NK-92 (cell line): ENCODE results near the gene MUTYH.

Experiments used
- DNase-seq: peaks from one replicate; lab custom pipeline; 2025; ENCODE audit not compliant: unreplicated experiment; lab: John Stamatoyannopoulos, UW

Gene MUTYH

DNA sequence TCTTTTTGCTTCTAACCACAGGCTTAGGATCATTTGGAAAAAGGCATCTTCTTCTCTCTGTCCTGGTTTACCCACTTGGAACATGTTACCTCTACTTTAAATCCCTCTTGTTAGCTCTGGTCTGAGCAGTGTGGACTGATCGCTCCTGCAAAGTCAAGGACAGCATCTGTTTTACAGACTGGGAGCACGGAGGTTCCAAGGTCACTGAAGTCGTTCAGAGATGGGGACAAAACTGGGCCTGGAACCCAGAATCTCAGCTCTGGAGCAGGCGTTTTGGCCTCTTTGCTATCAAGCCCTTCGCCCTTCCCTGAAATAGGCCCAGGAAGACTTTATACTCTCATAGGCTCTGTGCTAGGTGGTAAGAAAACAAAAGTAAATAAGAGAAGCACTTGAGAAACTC is 11.3 kb upstream of the MUTYH start:
- DNase-seq, result no peak

DNA sequence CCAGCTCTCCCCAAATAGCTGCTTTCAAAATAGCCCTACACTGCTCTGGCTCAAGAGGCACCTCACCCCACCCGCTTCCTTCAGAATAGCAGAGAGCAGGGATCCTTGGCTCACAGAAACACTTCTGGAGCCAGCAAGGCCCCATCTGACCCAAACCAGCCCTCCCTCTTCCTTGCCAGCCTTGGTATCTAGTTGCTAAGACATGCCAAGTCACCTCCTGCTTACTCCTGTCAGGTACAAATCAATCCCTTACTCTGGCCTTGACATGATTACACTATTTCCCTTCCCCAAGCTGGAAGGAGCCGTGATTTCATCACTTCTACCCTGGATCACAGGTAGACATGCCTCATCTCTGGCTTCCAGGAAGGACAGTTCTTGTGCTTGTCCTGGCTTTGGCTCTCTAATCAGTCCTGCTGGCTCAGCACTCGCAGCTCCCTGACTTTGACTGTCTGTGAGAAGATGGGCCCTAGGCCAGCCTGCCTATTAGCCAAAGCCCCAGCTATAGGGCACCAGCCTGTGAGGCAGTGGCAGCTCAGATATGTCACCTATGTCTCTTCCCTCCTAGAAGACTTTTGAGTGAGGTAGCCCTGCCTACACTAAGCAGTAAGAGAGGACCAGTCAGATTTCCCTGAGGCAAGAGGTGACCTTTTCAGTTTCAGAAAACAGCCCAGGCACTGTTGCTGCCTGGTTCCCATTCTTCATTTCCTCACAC is 8.9 kb upstream of the MUTYH start:
- DNase-seq, result no peak

DNA sequence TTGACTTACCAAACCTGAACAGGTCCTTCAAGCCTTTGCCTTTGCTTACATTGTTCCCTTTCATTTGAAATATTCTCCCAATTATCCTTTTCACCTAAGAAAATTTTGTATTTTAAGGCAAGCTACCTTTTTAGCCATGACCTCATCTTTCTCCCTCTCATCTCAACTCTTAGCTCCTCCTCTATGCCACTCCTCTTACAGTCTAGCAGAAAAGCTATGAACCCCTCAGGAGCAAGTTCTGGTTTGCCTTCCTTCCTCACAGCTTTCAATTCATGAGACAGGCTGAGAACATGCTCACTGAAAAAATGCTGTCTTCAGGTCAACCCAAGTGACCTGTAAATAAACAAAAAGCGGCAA is 8.3 kb upstream of the MUTYH start:
- DNase-seq, result no peak

DNA sequence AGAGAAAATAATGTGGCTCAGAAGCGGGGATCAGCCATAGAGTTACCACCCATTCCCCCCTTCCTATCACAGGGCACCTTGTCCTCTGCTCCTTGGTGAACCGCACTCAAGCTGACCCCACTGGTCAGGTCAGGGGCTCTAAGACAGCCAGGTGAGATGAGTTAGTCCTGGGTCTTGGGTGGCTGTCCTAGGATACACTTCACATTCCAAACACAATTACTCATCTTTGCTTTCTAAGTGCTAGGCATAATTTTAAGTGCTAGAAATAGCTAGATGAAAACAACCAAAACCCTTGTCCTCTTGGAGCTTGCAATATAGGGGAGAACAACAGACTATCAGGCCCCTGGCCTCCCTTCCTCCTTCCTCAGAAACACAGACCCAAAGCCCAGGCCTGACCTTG is 7.8 kb upstream of the MUTYH start:
- no peak for DNase-seq

DNA sequence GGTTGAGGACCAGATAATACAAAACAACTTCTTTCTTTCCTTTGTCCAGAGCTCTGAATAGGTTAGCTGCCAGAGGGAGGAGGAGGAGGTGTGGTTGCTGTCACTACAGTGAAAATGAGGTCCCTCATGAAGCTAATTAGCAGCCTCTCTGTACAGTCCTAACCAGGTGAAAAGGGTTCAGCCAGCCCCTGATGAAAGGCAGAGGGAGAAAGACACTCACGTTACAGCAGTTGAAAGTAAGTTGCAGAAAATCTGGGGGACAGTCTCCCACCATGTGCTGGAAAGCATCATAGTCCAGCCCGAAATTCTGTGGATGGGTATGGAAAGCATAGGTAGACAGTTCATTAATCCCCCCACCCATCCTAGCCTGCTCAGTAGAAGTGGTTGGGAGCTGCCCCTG is 6.2 kb upstream of the MUTYH start:
- no peak for DNase-seq

DNA sequence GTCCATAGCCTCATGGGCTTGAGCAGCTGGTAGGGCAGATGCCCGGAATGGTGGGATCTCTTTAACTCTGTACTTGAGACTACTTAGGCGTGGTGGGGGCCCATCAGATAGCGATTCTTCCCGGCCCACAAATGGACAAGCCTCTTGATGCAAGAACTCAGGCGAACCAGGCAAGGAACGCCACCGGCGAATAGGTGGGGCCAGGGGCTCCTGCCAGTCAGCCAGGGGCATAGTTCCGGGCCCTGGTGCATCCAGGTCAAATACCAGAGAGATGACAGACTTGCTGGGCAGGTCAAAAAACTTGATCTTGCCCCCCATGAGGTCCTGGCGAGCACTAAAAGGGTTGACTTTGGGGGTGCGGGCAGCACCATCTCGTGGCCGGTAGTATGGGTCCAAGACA is 4.8 kb upstream of the MUTYH start:
- DNase-seq, result no peak

DNA sequence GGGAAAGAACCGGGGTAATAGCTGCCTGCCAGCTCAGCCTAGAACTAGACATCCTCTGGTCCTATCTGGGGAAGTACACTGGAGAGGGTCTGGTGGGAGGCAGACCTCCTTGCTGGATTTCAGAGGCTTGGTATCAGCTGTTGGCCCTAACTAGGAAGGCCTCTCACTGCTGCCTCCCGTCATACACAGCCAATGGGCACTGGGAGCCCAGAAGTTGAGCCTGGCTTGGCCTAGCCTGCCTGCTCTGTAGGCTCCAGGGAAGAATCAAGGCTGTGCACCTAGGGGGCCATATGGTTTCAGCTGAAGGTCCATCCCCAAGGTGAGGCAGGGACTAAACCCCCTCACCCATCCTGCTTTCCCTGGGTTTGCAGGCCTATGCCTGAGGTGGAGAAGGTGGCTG is 4.3 kb upstream of the MUTYH start:
- DNase-seq, result no peak

DNA sequence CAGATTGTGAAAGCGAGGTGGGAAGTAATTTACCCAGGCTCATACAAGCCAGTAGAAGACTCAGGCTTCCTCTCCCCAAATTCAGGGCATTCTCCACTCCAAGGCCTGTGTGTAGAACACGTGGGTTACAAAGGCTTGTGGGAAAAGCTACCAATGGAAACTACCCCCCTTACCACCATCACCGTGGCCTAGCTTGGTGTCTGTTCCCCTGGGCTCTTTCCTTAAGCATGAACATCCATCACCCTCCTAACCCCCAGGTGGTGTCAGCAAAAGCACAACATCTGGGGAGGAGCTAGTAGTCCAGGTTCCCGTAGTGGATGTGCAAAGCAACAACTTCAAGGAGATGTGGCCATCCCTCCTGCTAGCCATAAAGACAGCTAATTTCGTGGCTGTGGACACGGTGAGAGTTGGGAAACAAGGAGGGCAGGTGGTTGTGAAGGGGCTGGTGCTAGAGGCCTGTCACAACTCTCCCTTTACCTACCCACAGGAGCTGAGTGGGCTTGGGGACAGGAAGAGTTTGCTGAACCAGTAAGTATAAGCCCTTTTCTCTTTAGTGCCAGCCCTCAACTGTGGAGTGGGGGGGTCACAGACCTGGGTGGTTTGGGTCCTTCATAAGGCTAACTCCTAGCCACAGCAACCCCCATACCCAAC is 701 bp upstream of the MUTYH start:
- DNase-seq, result no peak

DNA sequence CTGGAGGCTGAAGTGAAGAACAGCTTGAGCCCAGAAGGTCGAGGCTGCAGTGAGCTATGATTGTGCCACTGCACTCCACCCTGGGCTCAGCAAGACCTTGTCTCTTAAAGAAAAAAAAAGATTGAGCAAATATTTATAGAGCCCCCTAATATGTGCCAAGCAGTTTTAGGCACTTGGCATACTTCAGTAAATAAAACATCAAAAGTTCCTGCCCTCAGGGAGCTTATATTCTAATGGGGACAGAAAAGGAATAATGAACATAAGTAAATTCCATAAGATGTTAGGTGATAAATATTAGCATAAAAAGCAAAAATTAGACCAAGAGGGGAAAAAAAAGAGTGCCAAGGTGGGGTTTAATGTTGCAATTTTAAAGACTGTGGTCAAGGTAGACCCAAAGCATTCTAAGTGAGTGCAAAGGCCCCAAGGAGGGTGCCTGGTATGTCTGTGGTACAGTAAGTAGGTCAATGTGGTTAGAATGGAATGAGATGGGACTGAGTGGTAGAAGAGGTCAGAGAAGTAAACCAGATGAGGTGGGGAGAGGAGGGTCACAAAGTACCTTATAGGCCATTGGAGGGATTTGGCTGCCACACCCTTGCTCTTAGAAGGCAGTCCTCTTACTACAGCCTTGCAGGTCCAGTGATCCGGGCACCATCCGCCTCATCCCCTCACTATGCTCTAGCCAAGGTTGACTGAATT is 2.5 kb downstream of the MUTYH start:
- DNase-seq, result no peak

DNA sequence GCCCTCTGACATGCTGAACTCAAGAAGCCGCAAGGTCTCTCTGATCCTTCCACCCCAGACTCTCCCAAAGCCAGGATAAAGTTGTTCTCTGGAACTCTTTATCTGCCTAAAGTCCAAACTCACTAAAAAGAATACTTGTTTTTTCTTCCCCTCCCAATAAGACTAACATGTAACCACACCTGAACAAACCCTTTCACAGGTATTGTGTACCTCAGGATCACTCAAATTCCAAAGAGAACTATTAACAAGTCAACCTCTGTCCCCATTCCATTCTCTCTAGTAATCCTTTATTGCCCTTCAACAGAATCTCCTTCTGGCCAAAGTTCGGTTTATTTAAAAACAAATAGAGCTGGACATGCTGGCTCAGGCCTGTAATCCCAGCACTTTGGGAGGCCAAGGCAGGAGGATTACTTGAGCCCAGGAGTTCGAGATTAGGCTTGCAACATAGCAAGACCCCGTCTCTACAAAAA is 4.3 kb downstream of the MUTYH start:
- no peak for DNase-seq

DNA sequence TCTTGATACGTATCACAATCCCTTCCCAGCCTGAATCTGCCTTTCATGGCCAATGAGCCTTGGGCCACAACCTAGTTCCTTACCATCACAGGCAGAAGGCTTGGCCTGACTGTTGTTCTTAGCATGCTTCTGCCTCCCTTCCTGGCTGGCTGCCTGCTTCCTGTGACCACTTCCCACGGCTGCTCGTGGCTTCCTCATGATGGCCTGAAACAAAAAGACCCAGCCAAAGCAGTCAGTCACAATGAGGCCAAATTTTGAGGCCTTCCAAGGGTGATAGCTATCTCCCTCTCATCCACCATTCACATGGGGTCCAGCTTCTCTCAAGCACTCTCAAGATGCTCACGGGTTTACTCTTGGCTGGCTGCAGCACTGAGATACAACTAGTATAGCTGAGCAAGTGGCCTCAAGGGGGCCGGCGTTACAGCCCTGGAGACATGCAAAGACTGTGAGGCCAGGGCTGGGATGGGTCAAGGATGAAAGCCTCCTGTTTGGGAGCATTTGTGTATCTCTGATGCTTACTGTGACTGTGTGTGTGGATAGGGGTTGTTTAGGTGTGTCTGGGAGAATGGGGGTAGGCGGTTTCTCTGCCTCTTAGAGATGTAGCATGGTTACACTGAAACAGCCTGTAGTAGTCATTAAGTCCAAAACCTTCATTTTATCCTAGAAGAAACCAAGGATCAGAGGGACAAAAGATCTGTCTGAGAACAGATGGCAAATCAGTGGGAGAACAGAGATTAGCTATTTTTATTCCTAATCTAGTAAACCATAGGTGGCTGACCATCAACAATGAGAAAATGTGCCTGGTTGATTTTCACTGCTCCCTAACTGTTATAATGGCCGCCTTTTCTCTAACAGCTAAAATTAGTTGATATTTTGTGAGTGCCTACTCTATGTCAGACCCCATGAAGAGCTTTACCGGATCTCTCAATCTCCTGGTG is 5.7 kb downstream of the MUTYH start:
- no peak for DNase-seq

DNA sequence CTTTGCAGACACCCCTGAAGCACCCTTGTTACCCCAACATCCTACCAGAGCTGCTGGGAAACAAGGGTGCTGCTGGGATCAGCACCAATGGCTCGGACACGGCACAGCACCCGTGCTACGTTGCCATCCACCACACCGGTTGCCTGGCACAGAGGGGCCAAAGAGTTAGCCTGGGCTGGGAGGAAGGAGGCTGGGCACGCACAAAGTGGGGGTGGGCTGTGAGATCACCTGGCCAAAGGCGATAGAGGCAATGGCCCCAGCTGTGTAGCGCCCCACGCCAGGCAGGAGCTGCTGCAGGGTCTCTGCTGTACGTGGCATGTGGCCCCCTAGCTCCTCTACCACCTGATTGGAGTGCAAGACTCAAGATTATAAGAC is 7.9 kb downstream of the MUTYH start:
- no peak for DNase-seq

DNA sequence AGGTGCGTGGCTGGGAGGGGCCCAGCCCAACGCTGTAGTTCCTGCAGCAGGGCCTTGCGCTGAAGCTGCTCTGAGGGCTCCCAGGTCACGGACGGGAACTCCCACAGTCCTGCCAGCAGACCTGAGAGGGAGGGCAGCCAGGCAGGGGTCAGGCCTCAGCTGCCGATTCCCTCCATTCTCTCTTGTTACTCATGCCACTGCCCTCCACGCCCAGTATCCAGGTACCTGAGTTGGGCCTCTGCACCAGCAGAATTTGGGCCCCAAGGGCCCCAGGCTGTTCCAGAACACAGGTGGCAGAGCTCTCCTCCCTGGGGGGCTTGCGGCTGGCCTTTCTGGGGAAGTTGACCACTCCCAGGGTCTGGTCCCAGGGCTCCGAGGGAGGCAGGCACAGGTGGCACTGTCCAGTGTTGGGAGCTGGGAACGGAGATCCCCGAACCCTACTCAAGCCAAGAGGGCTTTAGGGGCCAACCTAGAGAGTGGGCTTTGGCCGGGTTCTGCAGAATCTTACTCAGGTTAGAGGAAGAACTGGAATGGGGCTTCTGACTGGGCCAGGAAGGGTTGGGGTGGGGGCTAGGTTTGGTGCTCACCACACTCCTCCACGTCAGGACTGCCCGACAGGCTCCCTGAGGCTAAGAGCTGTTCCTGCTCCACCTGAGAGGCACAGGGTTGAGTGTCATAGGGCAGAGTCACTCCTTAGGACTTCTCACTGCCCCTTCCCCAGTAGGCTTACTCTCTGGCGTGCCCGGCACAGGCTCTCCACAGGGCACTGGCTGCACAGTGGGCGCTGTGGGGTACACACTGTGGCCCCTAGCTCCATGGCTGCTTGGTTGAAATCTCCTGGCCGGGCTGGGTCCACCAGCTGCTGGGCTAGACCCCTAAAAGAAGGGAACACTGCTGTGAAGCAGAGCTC is 8.5 kb downstream of the MUTYH start:
- DNase-seq, result no peak

DNA sequence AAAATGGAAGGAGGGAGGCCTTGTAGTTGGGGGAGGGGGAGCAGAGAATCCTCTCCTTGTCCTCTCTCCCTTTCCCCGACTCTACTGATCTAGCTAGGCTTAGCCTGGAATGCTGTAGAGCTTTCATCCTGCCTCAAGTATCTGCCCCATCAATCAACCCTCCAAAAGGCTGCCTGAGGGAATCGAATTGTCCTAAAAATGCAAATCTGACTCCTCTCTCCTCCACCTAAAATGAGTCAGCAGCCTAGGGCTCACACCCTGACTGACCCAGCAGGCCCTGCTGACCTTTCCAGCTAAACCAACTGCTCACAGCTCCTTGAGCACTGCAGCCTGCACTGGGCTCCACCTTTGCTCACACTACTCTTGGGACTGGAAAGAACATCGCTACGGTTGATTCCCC is 10.8 kb downstream of the MUTYH start:
- no peak for DNase-seq

DNA sequence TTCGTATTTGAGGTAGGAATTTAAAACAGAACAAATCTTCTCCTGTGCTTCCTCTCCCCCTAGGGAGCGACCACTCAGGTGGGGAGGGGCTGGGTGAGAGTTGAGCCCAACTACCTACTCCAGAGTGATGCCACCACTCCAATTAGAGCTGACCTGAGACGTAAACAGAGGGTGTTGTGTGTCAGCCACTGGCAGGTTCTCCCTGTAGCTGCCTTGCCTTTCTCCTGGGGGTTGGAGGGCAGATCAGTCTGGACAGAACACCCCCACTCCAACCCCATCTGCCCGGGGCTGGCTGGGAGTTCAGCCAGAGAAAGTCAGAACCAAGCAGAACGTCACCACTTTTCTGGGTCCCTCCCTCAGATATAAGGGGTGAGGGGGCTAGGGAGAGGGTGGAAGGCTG is 11.6 kb downstream of the MUTYH start:
- no peak for DNase-seq

DNA sequence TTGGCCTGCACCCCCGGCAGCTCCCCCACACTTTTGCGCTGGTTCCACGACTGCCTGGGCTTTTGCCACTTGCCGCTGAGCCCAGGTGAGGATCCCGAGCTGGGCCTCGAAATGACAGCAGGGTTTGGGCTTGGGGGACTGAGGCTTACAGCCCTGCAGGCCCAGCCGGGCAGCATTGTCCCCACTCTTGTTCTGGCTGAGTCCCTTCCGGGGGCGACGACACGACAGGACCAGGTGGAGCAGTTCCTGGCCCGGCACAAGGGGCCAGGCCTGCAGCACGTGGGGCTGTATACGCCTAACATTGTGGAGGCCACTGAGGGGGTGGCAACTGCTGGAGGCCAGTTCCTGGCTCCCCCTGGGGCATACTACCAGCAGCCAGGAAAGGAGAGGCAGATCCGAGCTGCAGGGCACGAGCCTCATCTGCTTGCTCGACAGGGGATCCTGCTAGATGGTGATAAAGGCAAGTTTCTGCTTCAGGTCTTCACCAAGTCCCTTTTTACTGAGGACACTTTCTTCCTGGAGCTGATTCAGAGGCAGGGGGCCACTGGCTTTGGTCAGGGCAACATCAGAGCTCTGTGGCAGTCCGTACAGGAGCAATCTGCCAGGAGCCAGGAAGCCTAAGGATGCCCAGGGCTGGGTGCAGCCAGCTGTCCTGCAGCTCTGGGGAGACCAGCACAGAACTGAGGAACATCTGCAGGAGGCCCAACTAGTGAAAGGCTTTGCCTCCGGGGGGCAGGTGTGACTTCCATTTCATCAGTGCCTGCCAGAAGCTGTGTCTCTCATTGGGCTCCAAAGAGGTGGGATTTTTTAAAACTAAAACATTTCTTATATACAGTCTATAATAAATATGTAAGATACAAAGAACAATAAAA is 12.4 kb downstream of the MUTYH start:
- DNase-seq, result no peak

DNA sequence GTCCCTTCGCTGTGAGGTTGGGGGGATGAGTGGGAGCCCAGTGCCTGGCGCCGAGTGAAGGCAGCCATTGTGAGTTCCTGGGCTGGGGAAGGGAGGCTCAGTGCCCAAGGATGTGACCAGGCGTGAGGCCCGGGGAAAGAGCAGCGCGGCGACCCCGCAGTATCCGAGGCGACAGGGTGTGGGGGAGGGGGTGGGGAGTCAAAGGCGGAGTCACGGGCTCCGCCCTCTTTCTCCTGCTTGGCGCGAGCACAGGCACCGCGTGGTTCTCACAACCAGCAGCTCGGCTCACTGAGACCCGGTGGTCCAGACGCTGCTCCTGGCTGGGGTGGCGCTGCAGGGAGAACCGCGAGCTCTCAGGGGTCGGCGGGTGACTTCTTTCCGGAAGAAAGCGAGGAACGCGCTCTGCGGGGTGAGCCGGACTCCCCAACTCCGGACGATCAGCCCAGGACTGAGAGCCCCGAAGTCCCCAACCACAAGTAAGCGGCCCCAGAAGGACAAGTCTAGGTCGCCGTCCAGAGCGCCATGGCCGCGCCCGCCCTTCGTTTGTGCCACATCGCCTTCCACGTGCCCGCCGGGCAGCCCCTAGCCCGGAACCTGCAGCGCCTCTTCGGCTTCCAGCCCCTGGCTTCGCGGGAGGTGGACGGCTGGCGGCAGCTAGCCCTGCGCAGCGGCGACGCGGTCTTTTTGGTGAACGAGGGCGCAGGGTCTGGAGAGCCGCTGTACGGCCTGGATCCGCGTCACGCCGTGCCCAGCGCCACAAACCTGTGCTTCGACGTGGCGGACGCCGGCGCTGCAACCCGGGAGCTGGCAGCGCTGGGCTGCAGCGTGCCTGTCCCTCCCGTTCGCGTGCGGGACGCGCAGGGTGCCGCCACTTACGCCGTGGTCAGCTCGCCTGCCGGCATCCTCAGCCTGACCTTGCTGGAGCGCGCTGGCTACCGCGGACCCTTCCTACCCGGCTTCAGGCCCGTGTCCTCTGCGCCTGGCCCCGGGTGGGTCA is 13.3 kb downstream of the MUTYH start, which contains the start of gene HPDL:
HPDL (plus strand) TSS at position 269 of the 997 bp plus-strand sequence; CDS start at position 523, 254 bp downstream.
- DNase-seq, result no peak
